Transverse colon (tissue), 4 donors: ENCODE measurements around the gene SH3RF1.

Experiments
- CTCF ChIP-seq, 5 experiments: fragments of 200-600 bp in 3 of 5; fragments of 450-650 bp in 2 of 5; sonication (generic) in 3 of 5; IDR thresholded peaks; 1 replicate in 2 of 5; 2 replicates in 3 of 5; pipeline ENCODE4 v1.5.1; 2016 to 2017; ENCODE audit warnings: antibody characterized with exemption in 5 of 5, inconsistent platforms in 3 of 5, mild to moderate bottlenecking in 2 of 5, moderate library complexity in 1 of 5
- POLR2AphosphoS5 ChIP-seq, 3 donors: sonication (generic); formaldehyde crosslinking; IDR thresholded peaks; one replicate each; pipeline ENCODE4 v1.6.1; 2016; ENCODE audit warnings: antibody characterized with exemption in 3 of 3

- TF ChIP-seq CTCF (IDR thresholded peaks at IDR 0.05) (no peak), POLR2AphosphoS5 (IDR thresholded peaks at IDR 0.05) (no peak)
Measured at GRCh38 chr4:169068423-169068822, 202.3 kb downstream of the SH3RF1 start.
